Natural killer cell (primary cell): ENCODE measurements around the gene OR1L6. TPM values are rescaled to one million over a fixed set of nuclear protein-coding genes. Genes with fewer than 3 reads are reported as not detected.

ENCODE experiments used
- ATAC-seq, 3 donors: fragments of 150-1000 bp in 2 of 3; fragments of 200-7000 bp in 1 of 3; cut with Tn5 transposase; 1 replicate in 1 of 3; 2 replicates in 2 of 3; pipeline ENCODE4 v1.10.0; 2021; ENCODE audit warnings: mild to moderate bottlenecking in 2 of 3, moderate library complexity in 2 of 3
- DNase-seq, 2 donors: peaks; one replicate each; pipeline versions ENCODE4 v3.0.0 to v3.0.0-alpha.2; 2013 to 2021; ENCODE audit warnings: mixed read lengths in 1 of 2
- H3K27ac ChIP-seq: one replicate; pipeline ENCODE4 v1.5.1; 2013; ENCODE audit warnings: mild to moderate bottlenecking, low read length
- H3K27me3 ChIP-seq: one replicate; pipeline ENCODE4 v1.6.1; 2013; ENCODE audit warnings: low read length; ENCODE audit not compliant: control insufficient read depth, insufficient read depth
- H3K36me3 ChIP-seq: one replicate; pipeline ENCODE4 v1.6.1; 2013; ENCODE audit warnings: low read length; ENCODE audit not compliant: control insufficient read depth, insufficient read depth
- H3K4me1 ChIP-seq: one replicate; pipeline ENCODE4 v1.6.1; 2013; ENCODE audit warnings: low read length; ENCODE audit not compliant: control insufficient read depth, insufficient read depth
- H3K4me3 ChIP-seq: one replicate; pipeline ENCODE4 v1.5.1; 2013; ENCODE audit warnings: low read length
- H3K9me3 ChIP-seq: one replicate; pipeline ENCODE4 v1.6.1; 2013; ENCODE audit warnings: low read length; ENCODE audit not compliant: control insufficient read depth, insufficient read depth
- H3K27ac Mint-ChIP-seq, 2 donors: one replicate each; pipeline ENCODE4 v1.8.0; 2022; ENCODE audit warnings: mild to moderate bottlenecking in 2 of 2, mixed read lengths in 2 of 2, moderate library complexity in 1 of 2
- H3K27me3 Mint-ChIP-seq, 2 donors: one replicate each; pipeline ENCODE4 v1.8.0; 2022; ENCODE audit warnings: low read depth in 2 of 2, mixed read lengths in 2 of 2
- H3K36me3 Mint-ChIP-seq: one replicate; pipeline ENCODE4 v1.8.0; 2022; ENCODE audit warnings: mixed read lengths
- H3K4me1 Mint-ChIP-seq, 2 donors: one replicate each; pipeline ENCODE4 v1.8.0; 2022; ENCODE audit warnings: mixed read lengths in 2 of 2
- H3K4me3 Mint-ChIP-seq: one replicate; pipeline ENCODE4 v1.8.0; 2022; ENCODE audit warnings: mild to moderate bottlenecking, moderate library complexity, mixed read lengths
- H3K9me3 Mint-ChIP-seq, 2 donors: one replicate each; pipeline ENCODE4 v1.8.0; 2022; ENCODE audit warnings: mixed read lengths in 2 of 2
- CTCF ChIP-seq: fragments of 200-600 bp; IDR thresholded peaks from one replicate; pipeline ENCODE4 v1.8.0; 2022; ENCODE audit warnings: antibody characterized with exemption
- WGBS: methylation state at CpG from one replicate; pipeline ENCODE4 v1.1.7; 2013; ENCODE audit warnings: missing lambda C conversion rate; ENCODE audit not compliant: insufficient coverage; 5-methylcytosine and 5-hydroxymethylcytosine counted together
- intact Hi-C: fragments of 100-400 bp; cut with micrococcal nuclease; formaldehyde crosslinking; loops from one replicate; pipeline ENCODE4 v1.14.2; 2022
- total RNA-seq, 4 donors: library from RNA; stranded (reverse); fragments of 120-200 nt in 1 of 4; gene quantifications; one replicate each; pipeline versions ENCODE4 v1.2.3 to v1.2.4, GENCODE V29; 2013 to 2022

The OR1L6 gene
- total RNA-seq, 3 donors from 2014 or later (not counting 1 experiment from before 2014, with no cell fraction given): not detected

DNA sequence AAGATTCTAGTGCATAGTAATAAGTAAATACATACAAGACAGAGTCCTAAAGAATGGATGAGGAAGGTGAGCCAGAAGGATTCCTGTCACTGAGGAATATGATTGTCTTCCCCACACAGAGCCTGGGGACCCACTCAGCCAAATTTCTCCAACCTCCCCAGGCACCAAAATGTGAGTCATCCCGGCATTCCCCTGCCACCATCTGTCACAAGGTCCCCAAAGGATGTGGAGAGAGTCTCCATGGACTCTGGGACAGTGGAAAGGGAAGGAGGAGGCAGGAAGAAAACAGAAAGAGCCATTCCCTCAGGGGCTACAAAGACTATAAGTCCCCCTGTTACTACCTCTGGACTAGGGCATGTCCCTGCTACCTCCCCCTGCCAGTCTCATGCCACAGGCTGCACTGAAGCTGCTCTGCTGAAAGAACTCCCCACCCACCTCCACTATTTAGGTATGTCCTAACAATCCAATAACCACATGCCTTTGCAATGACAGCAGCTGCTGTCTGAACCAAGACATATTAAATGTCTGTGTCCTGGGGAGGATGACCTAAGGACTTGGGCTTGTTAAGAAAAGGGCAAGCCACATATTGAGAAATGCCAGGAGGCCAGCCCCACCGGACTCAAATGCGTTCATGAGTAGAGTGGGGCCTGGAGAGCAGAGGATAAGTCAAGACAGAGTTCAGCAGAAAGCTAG is 36.0 kb downstream of the OR1L6 start:
- H3K27ac ChIP-seq: no peak overlapping the region
- H3K4me1 ChIP-seq: no peaks in the 10 kb centered on the region
- WGBS: 92% methylated on average over 2 of the region's 3 CpGs
- no peaks in the 10 kb centered on the region for H3K27me3 ChIP-seq
- intact Hi-C loops: no loop called here
- ATAC-seq (no peak), DNase-seq (no peak)
- no peaks in the 10 kb centered on the region for H3K36me3 Mint-ChIP-seq
- H3K9me3 Mint-ChIP-seq: no peaks in the 10 kb centered on the region
- H3K27me3 Mint-ChIP-seq: peaks cover 0 to 6% of the 10 kb centered on the region in 2 donors
- no peaks in the 10 kb centered on the region for H3K36me3 ChIP-seq
- H3K4me1 Mint-ChIP-seq: peaks cover 0 to 5% of the 10 kb centered on the region in 2 donors
- no peak for TF ChIP-seq CTCF
- H3K4me3 Mint-ChIP-seq: no peak overlapping the region
- H3K4me3 ChIP-seq: no peak overlapping the region
- no peaks in the 10 kb centered on the region for H3K9me3 ChIP-seq
- no peak overlapping the region for H3K27ac Mint-ChIP-seq

DNA sequence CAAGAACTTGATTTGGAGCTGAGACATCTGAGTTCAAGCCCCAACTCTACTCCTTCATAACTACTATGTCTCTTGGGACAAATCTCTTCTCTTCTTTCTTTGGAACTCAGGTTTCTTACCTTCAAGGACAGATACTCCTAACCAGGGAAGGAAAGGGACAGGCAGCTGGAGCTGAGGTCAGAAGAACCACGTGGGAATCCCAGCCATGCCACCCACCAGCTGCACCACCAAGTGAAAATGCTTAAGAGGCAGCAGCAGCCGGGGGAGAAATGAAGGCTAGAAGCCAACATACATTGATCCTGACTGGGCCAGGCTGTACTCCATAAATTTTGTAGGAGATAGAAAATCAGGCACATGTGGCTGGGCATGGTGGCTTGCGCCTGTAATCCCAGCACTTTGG is 37.1 kb downstream of the OR1L6 start:
- DNase-seq (no peak), ATAC-seq (no peak)
- intact Hi-C loops: no loop called here
- H3K4me3 ChIP-seq: no peak overlapping the region
- no peaks in the 10 kb centered on the region for H3K9me3 ChIP-seq
- H3K27ac Mint-ChIP-seq: no peak overlapping the region
- no peak overlapping the region for H3K27ac ChIP-seq
- no peaks in the 10 kb centered on the region for H3K36me3 ChIP-seq
- no peak for TF ChIP-seq CTCF
- peaks cover 0 to 5% of the 10 kb centered on the region in 2 donors for H3K4me1 Mint-ChIP-seq
- H3K36me3 Mint-ChIP-seq: no peaks in the 10 kb centered on the region
- H3K27me3 Mint-ChIP-seq: peaks cover 0 to 6% of the 10 kb centered on the region in 2 donors
- H3K4me1 ChIP-seq: no peaks in the 10 kb centered on the region
- WGBS: 65% methylated on average over 2 of the region's 3 CpGs
- H3K27me3 ChIP-seq: no peaks in the 10 kb centered on the region
- H3K9me3 Mint-ChIP-seq: no peaks in the 10 kb centered on the region
- no peak overlapping the region for H3K4me3 Mint-ChIP-seq

DNA sequence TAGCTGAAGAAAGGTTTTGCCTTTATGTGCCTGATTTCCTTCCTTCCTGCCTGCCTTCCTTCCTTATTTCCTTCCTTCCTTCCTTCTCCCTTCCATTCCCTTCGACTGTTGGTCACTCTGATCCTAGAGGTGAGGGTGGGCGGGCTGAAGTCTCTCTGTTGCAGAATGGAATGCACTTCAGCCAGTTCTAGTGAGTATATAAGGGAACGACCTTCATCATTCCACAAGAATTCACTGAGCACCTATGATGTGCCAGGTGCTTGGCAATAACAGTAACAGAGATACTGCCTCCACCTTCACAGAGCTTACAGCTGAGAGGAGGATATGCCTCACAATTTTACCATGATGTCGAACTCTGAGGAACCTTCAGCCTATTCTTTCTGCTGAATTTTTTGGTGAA is 37.9 kb downstream of the OR1L6 start:
- TF ChIP-seq CTCF: no peak
- DNase-seq: no peak
- intact Hi-C loops: no loop called here
- peaks cover 0 to 6% of the 10 kb centered on the region in 2 donors for H3K27me3 Mint-ChIP-seq
- Histone ChIP-seq H3K9me3 (no peaks in the 10 kb centered on the region), H3K27me3 (no peaks in the 10 kb centered on the region), H3K36me3 (no peaks in the 10 kb centered on the region), H3K27ac (no peak overlapping the region), H3K4me1 (no peaks in the 10 kb centered on the region), H3K4me3 (no peak overlapping the region)
- ATAC-seq: no peak
- H3K27ac Mint-ChIP-seq: no peak overlapping the region
- no peak overlapping the region for H3K4me3 Mint-ChIP-seq
- H3K9me3 Mint-ChIP-seq: no peaks in the 10 kb centered on the region
- H3K4me1 Mint-ChIP-seq: peaks cover 0 to 5% of the 10 kb centered on the region in 2 donors
- no peaks in the 10 kb centered on the region for H3K36me3 Mint-ChIP-seq
- 100% methylated on average over 2 of the region's 4 CpGs for WGBS

- WGBS: 82% methylated on average over 2 of the region's 3 CpGs
- H3K27me3 Mint-ChIP-seq: peaks cover 0 to 6% of the 10 kb centered on the region in 2 donors
- H3K27ac ChIP-seq: no peak overlapping the region
- H3K27ac Mint-ChIP-seq: no peak overlapping the region
- intact Hi-C loops: no loop called here
- no peak for DNase-seq
- no peaks in the 10 kb centered on the region for H3K27me3 ChIP-seq
- H3K4me1 Mint-ChIP-seq: peaks cover 0 to 5% of the 10 kb centered on the region in 2 donors
- H3K9me3 ChIP-seq: no peaks in the 10 kb centered on the region
- no peak overlapping the region for H3K4me3 ChIP-seq
- no peak overlapping the region for H3K4me3 Mint-ChIP-seq
- no peaks in the 10 kb centered on the region for H3K36me3 ChIP-seq
- H3K36me3 Mint-ChIP-seq: no peaks in the 10 kb centered on the region
- no peak for TF ChIP-seq CTCF
- no peaks in the 10 kb centered on the region for H3K4me1 ChIP-seq
- no peak for ATAC-seq
- no peaks in the 10 kb centered on the region for H3K9me3 Mint-ChIP-seq
Measured at GRCh38 chr9:122781671-122782070, 39.6 kb downstream of the OR1L6 start.
